PC-3 (cell line): ENCODE results near the gene TCF7L1. TPM values are rescaled to one million over a fixed set of nuclear protein-coding genes. Genes with fewer than 3 reads are reported as not detected.
A peak's percentile ranks its signal among the peaks of the same experiment; 100 is the strongest.

ENCODE experiments used
- ATAC-seq: fragments of 200-7000 bp; cut with Tn5 transposase; 2 replicates; pipeline ENCODE4 v1.9.1; 2020; ENCODE audit warnings: mild to moderate bottlenecking, moderate library complexity
- BruUV-seq: library from RNA; stranded (reverse); fragments of 400-500 nt; replicated peaks from 2 replicates; lab custom pipeline; 2021; lab: Mats Ljungman, UMichigan
- CTCF ChIA-PET: fragments of 300-600 bp; sonication (Branson Sonifier 250); formaldehyde crosslinking; loops from one replicate; lab custom pipeline; 2022; ENCODE audit warnings: antibody characterized with exemption; lab: Charles Lee
- POLR2A ChIA-PET: fragments of 300-600 bp; sonication (Branson Sonifier 250); formaldehyde crosslinking; loops from one replicate; lab custom pipeline; 2022; ENCODE audit warnings: antibody characterized with exemption; ENCODE audit not compliant: unreplicated experiment; lab: Charles Lee
- DNase-seq: peaks from one replicate; pipeline ENCODE4 v3.0.0-alpha.2; 2015
- H2AFZ ChIP-seq: fragments of 300-600 bp; sonication (generic); 2 replicates; pipeline ENCODE4 v1.6.0; 2016; ENCODE audit warnings: antibody characterized with exemption, low read length
- H3F3A ChIP-seq: fragments of 300-600 bp; sonication (generic); one replicate; pipeline ENCODE4 v1.6.0; 2017; ENCODE audit warnings: antibody characterized with exemption, low read length, control low read depth, mild to moderate bottlenecking; ENCODE audit not compliant: unreplicated experiment
- H3K27ac ChIP-seq: fragments of 300-600 bp; sonication (generic); 2 replicates; pipeline ENCODE4 v1.5.1; 2016; ENCODE audit warnings: mild to moderate bottlenecking, low read length
- H3K27me3 ChIP-seq: fragments of 300-600 bp; sonication (generic); 2 replicates; pipeline ENCODE4 v1.6.1; 2016; ENCODE audit warnings: low read length, mixed read lengths
- H3K36me3 ChIP-seq: fragments of 300-600 bp; sonication (generic); 2 replicates; pipeline ENCODE4 v1.6.1; 2016; ENCODE audit warnings: low read depth, mixed run types, low read length, mixed read lengths
- H3K4me1 ChIP-seq: fragments of 300-600 bp; sonication (generic); 2 replicates; pipeline ENCODE4 v1.5.1; 2016; ENCODE audit warnings: low read length; ENCODE audit not compliant: insufficient read depth
- H3K4me2 ChIP-seq: fragments of 300-600 bp; sonication (generic); 2 replicates; pipeline ENCODE4 v1.6.0; 2016; ENCODE audit warnings: low read length
- H3K4me3 ChIP-seq: fragments of 300-600 bp; sonication (generic); 2 replicates; pipeline ENCODE4 v1.5.1; 2016; ENCODE audit warnings: mild to moderate bottlenecking, low read length, mixed read lengths
- H3K79me2 ChIP-seq: fragments of 300-600 bp; sonication (generic); 2 replicates; pipeline ENCODE4 v1.6.1; 2017; ENCODE audit warnings: low read length, mixed read lengths
- H3K9ac ChIP-seq: fragments of 300-600 bp; sonication (generic); 2 replicates; pipeline ENCODE4 v1.6.0; 2016; ENCODE audit warnings: mild to moderate bottlenecking, low read length
- H3K9me2 ChIP-seq: fragments of 300-600 bp; sonication (generic); replicated peaks from 2 replicates; pipeline ENCODE4 v1.6.1; 2016; ENCODE audit warnings: mixed run types, low read length, mixed read lengths
- H3K9me3 ChIP-seq: fragments of 300-600 bp; sonication (generic); 2 replicates; pipeline ENCODE4 v1.6.1; 2016; ENCODE audit warnings: low read length, mixed read lengths
- H4K20me1 ChIP-seq: fragments of 300-600 bp; sonication (generic); 2 replicates; pipeline ENCODE4 v1.6.1; 2016; ENCODE audit warnings: low read length, mixed read lengths
- CTCF ChIP-seq: fragments of 300-600 bp; sonication (generic); conservative IDR thresholded peaks from 2 replicates; pipeline ENCODE4 v1.5.1; 2017; ENCODE audit warnings: antibody characterized with exemption, low read depth, mild to moderate bottlenecking, low read length
- EZH2 ChIP-seq: fragments of 300-600 bp; sonication (generic); IDR thresholded peaks from one replicate; pipeline ENCODE4 v1.6.1; 2017; ENCODE audit warnings: antibody characterized with exemption, mild to moderate bottlenecking, low read length; ENCODE audit not compliant: unreplicated experiment
- EZH2phosphoT487 ChIP-seq: fragments of 300-600 bp; sonication (generic); IDR thresholded peaks from 2 replicates; pipeline ENCODE4 v1.6.1; 2018; ENCODE audit warnings: mild to moderate bottlenecking, antibody characterized with exemption, low read length, borderline replicate concordance
- intact Hi-C: fragments of 100-400 bp; cut with micrococcal nuclease; formaldehyde crosslinking; loops from 2 replicates; pipeline ENCODE4 v1.9.0; 2023
- total RNA-seq: library from RNA; depleted of rRNA; stranded (reverse); fragments of >200 nt; gene quantifications from 2 replicates; pipeline ENCODE4 v1.2.3, GENCODE V29; 2014

Gene TCF7L1
- total RNA-seq, 1 experiment from 2014 or later = 1.8 TPM

GRCh38 chr2:85095094-85095493 is 38.1 kb upstream of the TCF7L1 start:
- Histone ChIP-seq H3K4me3 (no peak overlapping the region), H3K79me2 (no peaks in the 10 kb centered on the region), H2AFZ (no peak overlapping the region), H3K9ac (no peak overlapping the region), H3K27me3 (no peaks in the 10 kb centered on the region), H3K9me2 (no peaks in the 10 kb centered on the region), H3K27ac (no peak overlapping the region), H3F3A (no peaks in the 10 kb centered on the region), H3K4me1 (peaks cover 14% of the 10 kb centered on the region; the same call in 1 of the 2 replicates), H3K36me3 (no peaks in the 10 kb centered on the region), H3K9me3 (no peaks in the 10 kb centered on the region), H4K20me1 (no peaks in the 10 kb centered on the region), H3K4me2 (no peak overlapping the region)
- no peak for TF ChIP-seq CTCF
- no peak for TF ChIP-seq EZH2
- TF ChIP-seq EZH2phosphoT487 = no peak
- ATAC-seq (no peak), DNase-seq (peak; percentile 6)
- intact Hi-C loops = no loop called here
- BruUV-seq = no TSS peak
- CTCF ChIA-PET = no interaction called here
- POLR2A ChIA-PET = no interaction called here

GRCh38 chr2:85096616-85097015 is 36.6 kb upstream of the TCF7L1 start:
- Histone ChIP-seq H3K27ac (no peak overlapping the region), H2AFZ (no peak overlapping the region), H3K9me2 (no peaks in the 10 kb centered on the region), H3K36me3 (no peaks in the 10 kb centered on the region), H3K9ac (no peak overlapping the region), H3K79me2 (no peaks in the 10 kb centered on the region), H4K20me1 (no peaks in the 10 kb centered on the region), H3F3A (no peaks in the 10 kb centered on the region), H3K9me3 (no peaks in the 10 kb centered on the region), H3K4me2 (no peak overlapping the region), H3K4me3 (no peak overlapping the region), H3K4me1 (peaks cover 14% of the 10 kb centered on the region; the same call in 1 of the 2 replicates), H3K27me3 (no peaks in the 10 kb centered on the region)
- ATAC-seq (no peak), DNase-seq (no peak)
- no TSS peak for BruUV-seq
- ChIA-PET CTCF (no interaction called here), POLR2A (no interaction called here)
- intact Hi-C loops = no loop called here
- no peak for TF ChIP-seq CTCF
- no peak for TF ChIP-seq EZH2phosphoT487
- no peak for TF ChIP-seq EZH2

- no peak for DNase-seq
- ChIA-PET CTCF (no interaction called here), POLR2A (interaction anchor here (0.6 kb wide), 1 partner anchor 31 kb away, joined by 3 read pairs; no protein-coding TSS in a partner anchor)
- Histone ChIP-seq H3K36me3 (no peaks in the 10 kb centered on the region), H3K4me2 (no peak overlapping the region), H3K9ac (no peak overlapping the region), H3K27me3 (no peaks in the 10 kb centered on the region), H3K4me3 (no peak overlapping the region), H3K4me1 (peaks cover 5% of the 10 kb centered on the region), H3K9me2 (no peaks in the 10 kb centered on the region), H3K27ac (no peak overlapping the region), H3F3A (no peaks in the 10 kb centered on the region), H4K20me1 (no peaks in the 10 kb centered on the region), H2AFZ (no peak overlapping the region), H3K79me2 (no peaks in the 10 kb centered on the region), H3K9me3 (no peaks in the 10 kb centered on the region)
- TF ChIP-seq CTCF = no peak
- TF ChIP-seq EZH2 = no peak
- TF ChIP-seq EZH2phosphoT487 = no peak
- ATAC-seq = no peak
- intact Hi-C loops = no loop called here
- no TSS peak for BruUV-seq
Observed at GRCh38 chr2:85104228-85104627, 29.0 kb upstream of the TCF7L1 start.
